ENCODE results near the gene EVI2B.

- no peak for TF ChIP-seq CTCF (IDR thresholded peaks at IDR 0.05)
- no peak for TF ChIP-seq EZH2 (IDR thresholded peaks at IDR 0.05)
- no peak for TF ChIP-seq EZH2phosphoT487 (IDR thresholded peaks at IDR 0.05)
These were observed 14.2 kb downstream of the EVI2B start for GRCh38 chr17:31299624-31300023.
